ENCODE measurements around the gene NCKAP5. TPM values are rescaled to one million over a fixed set of nuclear protein-coding genes. Genes with fewer than 3 reads are reported as not detected.

NCKAP5 gene
- total and polyA plus RNA-seq, 2 donors (not counting 1 experiment from before 2014, with no cell fraction given), result not detected

- peaks cover 3% of the 10 kb centered on the region for H3K27me3 Mint-ChIP-seq
- no peaks in the 10 kb centered on the region for H3K9me3 Mint-ChIP-seq (ENCODE audit: insufficient read depth)
- Histone ChIP-seq H2AFZ (ENCODE audit: insufficient read depth, low read depth, low read length, poor library complexity, severe bottlenecking) (no peak overlapping the region), H3K4me3 (ENCODE audit: control extremely low read depth in 1 of 5, extremely low read depth in 1 of 5, insufficient read depth in 1 of 5, low read depth in 2 of 5, low read length in 4 of 5) (no peak overlapping the region), H3K9ac (ENCODE audit: low read length) (no peak overlapping the region), H3K36me3 (replicated peaks in 1 of 2; ENCODE audit: control extremely low read depth in 1 of 2, control insufficient read depth in 1 of 2, extremely low read depth in 1 of 2, insufficient read depth in 2 of 2, low read length in 1 of 2) (no peaks in the 10 kb centered on the region), H3K27ac (ENCODE audit: low read length in 2 of 2) (no peak overlapping the region), H4K20me1 (ENCODE audit: control insufficient read depth, insufficient read depth, low read length, poor library complexity, severe bottlenecking) (no peaks in the 10 kb centered on the region), H3K4me2 (replicated peaks; ENCODE audit: low read depth, low read length, poor library complexity, severe bottlenecking) (no peak overlapping the region), H3K9me3 (ENCODE audit: control extremely low read depth in 1 of 3, control insufficient read depth in 2 of 3, insufficient read depth in 1 of 3, low read length in 2 of 3) (no peaks in the 10 kb centered on the region), H3K4me1 (ENCODE audit: control insufficient read depth in 2 of 2, insufficient read depth in 2 of 2, low read length in 2 of 2) (no peaks in the 10 kb centered on the region), H3K27me3 (replicated peaks in 1 of 4; ENCODE audit: control extremely low read depth in 1 of 4, control insufficient read depth in 3 of 4, insufficient read depth in 4 of 4, low read length in 3 of 4) (no peaks in the 10 kb centered on the region), H3K79me2 (ENCODE audit: control insufficient read depth, insufficient read depth, low read length) (no peaks in the 10 kb centered on the region)
- no peak for ATAC-seq (ENCODE audit: low read depth)
- intact Hi-C loops (cut with micrococcal nuclease), result no loop called here
- no peaks in the 10 kb centered on the region for H3K4me1 Mint-ChIP-seq
- no peak overlapping the region for H3K4me3 Mint-ChIP-seq
- no peak overlapping the region for H3K27ac Mint-ChIP-seq
- 93% methylated on average over 4 of the region's 4 CpGs for WGBS (ENCODE audit: insufficient coverage)
- CTCF ChIA-PET, result no interaction called here
- POLR2A ChIA-PET, result no interaction called here
- no peak for TF ChIP-seq EZH2 (IDR thresholded peaks at IDR 0.05; ENCODE audit: borderline replicate concordance, insufficient read depth, low read depth, low read length, poor library complexity, severe bottlenecking)
- no peak for TF ChIP-seq CTCF (IDR thresholded peaks at IDR 0.05)
- DNase-seq, result no peak
These were observed 253.5 kb downstream of the NCKAP5 start for GRCh38 chr2:133314795-133315194.

DNA sequence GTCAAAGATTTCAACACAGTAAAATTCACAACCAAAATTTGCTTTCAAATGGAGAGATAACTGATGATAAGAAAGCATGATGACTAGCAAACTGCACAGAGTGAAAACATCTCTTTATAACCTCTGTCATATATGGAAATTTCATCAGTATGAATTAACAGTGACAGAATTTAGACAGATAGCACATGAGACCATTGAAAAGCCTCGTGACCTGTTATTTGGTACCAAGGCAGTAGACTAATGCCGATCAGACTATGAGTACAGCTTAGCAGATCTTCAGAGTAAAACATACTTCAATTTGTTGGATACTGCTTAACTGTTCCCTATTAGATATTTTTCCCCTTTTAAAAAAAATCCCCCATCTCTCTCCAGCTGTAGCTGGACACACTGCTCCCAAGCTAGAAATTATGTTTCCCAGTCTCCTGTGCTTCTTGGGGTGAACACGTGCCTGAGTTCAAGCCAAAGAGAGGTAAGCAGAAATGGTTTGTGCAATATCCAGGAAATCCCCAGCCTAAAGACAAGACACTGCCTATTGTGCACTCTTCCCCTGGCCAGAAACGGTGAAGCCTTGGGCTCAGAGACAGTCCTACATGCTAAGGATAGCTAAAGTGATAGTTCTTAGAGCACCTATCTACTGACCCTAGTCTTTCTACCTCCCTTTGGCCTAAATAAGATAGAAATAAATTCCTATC, 256.1 kb downstream of the NCKAP5 start:
- Histone ChIP-seq H4K20me1 (ENCODE audit: control insufficient read depth, insufficient read depth, low read length, poor library complexity, severe bottlenecking) (no peaks in the 10 kb centered on the region), H3K9ac (ENCODE audit: low read length) (no peak overlapping the region), H3K27me3 (replicated peaks in 1 of 4; ENCODE audit: control extremely low read depth in 1 of 4, control insufficient read depth in 3 of 4, insufficient read depth in 4 of 4, low read length in 3 of 4) (no peaks in the 10 kb centered on the region), H3K79me2 (ENCODE audit: control insufficient read depth, insufficient read depth, low read length) (no peaks in the 10 kb centered on the region), H3K36me3 (replicated peaks in 1 of 2; ENCODE audit: control extremely low read depth in 1 of 2, control insufficient read depth in 1 of 2, extremely low read depth in 1 of 2, insufficient read depth in 2 of 2, low read length in 1 of 2) (no peaks in the 10 kb centered on the region), H3K27ac (ENCODE audit: low read length in 2 of 2) (no peak overlapping the region), H3K4me1 (ENCODE audit: control insufficient read depth in 2 of 2, insufficient read depth in 2 of 2, low read length in 2 of 2) (no peaks in the 10 kb centered on the region), H3K4me2 (replicated peaks; ENCODE audit: low read depth, low read length, poor library complexity, severe bottlenecking) (no peak overlapping the region), H2AFZ (ENCODE audit: insufficient read depth, low read depth, low read length, poor library complexity, severe bottlenecking) (no peak overlapping the region), H3K4me3 (ENCODE audit: control extremely low read depth in 1 of 5, extremely low read depth in 1 of 5, insufficient read depth in 1 of 5, low read depth in 2 of 5, low read length in 4 of 5) (no peak overlapping the region), H3K9me3 (ENCODE audit: control extremely low read depth in 1 of 3, control insufficient read depth in 2 of 3, insufficient read depth in 1 of 3, low read length in 2 of 3) (no peaks in the 10 kb centered on the region)
- no peak for TF ChIP-seq CTCF (IDR thresholded peaks at IDR 0.05)
- TF ChIP-seq EZH2 (IDR thresholded peaks at IDR 0.05; ENCODE audit: borderline replicate concordance, insufficient read depth, low read depth, low read length, poor library complexity, severe bottlenecking), result no peak
- Mint-ChIP-seq H3K4me3 (no peak overlapping the region), H3K27ac (no peak overlapping the region), H3K9me3 (ENCODE audit: insufficient read depth) (no peaks in the 10 kb centered on the region), H3K27me3 (peaks cover 3% of the 10 kb centered on the region), H3K4me1 (no peaks in the 10 kb centered on the region)
- WGBS (ENCODE audit: insufficient coverage), result 84% methylated on average over 4 of the region's 4 CpGs
- DNase-seq (no peak), ATAC-seq (ENCODE audit: low read depth) (no peak)
- CTCF ChIA-PET, result no interaction called here
- intact Hi-C loops (cut with micrococcal nuclease), result no loop called here
- POLR2A ChIA-PET, result no interaction called here
